Measurements from ENCODE around the gene CDH4. TPM values are rescaled to one million over a fixed set of nuclear protein-coding genes. Genes with fewer than 3 reads are reported as not detected.

Gene CDH4
- total and polyA plus RNA-seq, 5 donors from 2014 or later, result 0.07 to 0.69 (median 0.49) TPM; not detected in 1

DNA sequence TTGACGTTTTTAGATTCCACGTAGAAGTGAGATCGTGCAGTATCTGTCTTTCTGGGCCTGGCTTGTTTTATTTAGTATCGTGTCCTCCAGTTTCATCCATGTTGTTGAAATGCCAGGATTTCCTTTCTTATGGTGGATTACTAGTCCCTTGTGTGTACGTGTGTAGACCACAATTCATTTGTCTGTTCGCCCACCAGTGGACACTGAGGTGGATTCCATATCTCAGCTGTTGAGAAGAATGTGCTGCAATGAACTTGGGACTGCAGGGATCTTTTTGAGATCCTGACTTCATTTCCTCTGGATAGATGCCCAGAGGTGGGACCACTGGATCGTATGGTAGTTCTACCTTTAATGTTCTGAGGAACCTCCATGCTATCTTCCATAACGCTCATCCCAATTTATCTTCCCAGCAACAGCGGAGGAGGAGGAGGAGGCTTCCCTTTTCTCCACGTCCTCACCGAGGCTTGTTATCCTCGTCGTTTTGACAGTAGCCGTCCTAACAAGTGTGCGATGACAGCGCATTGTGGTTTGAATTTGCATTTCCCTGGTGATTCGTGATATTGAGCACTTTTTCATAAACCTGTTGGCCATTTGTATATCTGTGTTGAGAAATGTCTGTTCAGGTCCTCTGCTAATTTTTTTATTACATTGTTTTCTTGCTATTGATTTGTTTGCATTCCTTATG lies 62.4 kb downstream of the CDH4 start:
- no peak overlapping the region for H3K27ac ChIP-seq (ENCODE audit: insufficient read depth, low read length, poor library complexity, severe bottlenecking)
- no peaks in the 10 kb centered on the region for H3K27me3 ChIP-seq (ENCODE audit: control insufficient read depth, insufficient read depth, low read length)
- no peak overlapping the region for H3K27ac Mint-ChIP-seq
- no peak overlapping the region for H3K4me3 Mint-ChIP-seq
- H3K4me3 ChIP-seq (ENCODE audit: low read depth, low read length), result no peak overlapping the region
- H3K9me3 Mint-ChIP-seq, result no peaks in the 10 kb centered on the region
- DNase-seq (no peak), ATAC-seq (ENCODE audit: low read depth in 2 of 2) (no peak)
- H3K4me1 ChIP-seq (ENCODE audit: control insufficient read depth, insufficient read depth, low read length, poor library complexity, severe bottlenecking), result no peaks in the 10 kb centered on the region
- no peaks in the 10 kb centered on the region for H3K36me3 ChIP-seq (ENCODE audit: control insufficient read depth, insufficient read depth, low read length)
- no peaks in the 10 kb centered on the region for H3K27me3 Mint-ChIP-seq
- H3K9me3 ChIP-seq (ENCODE audit: control insufficient read depth in 2 of 2, low read length in 2 of 2), result no peaks in the 10 kb centered on the region
- H3K36me3 Mint-ChIP-seq, result no peaks in the 10 kb centered on the region
- H3K4me1 Mint-ChIP-seq, result no peaks in the 10 kb centered on the region

GRCh38 chr20:61315319-61315718 lies 63.3 kb downstream of the CDH4 start:
- H3K36me3 Mint-ChIP-seq, result no peaks in the 10 kb centered on the region
- no peak overlapping the region for H3K27ac Mint-ChIP-seq

DNA sequence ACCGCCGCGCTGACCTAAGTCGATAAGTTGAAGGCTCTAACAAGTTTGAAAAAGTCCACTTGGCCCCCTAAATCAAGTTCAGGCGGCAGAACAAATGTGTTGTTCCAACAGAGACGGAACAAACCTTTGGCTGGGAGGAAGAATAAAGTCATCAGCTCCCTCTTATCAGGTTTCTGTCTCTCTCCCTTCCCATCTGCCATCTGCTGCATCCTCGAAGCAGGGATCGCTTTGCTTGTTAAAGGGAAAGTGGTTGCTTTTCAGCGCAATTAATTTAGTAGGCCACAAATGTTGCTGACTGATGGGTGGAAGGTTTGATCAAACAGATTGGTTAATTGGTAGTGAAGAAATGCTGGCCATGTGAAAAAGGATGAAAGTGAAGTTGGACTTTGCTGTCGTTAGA lies 64.3 kb downstream of the CDH4 start:
- Mint-ChIP-seq H3K9me3 (no peaks in the 10 kb centered on the region), H3K36me3 (no peaks in the 10 kb centered on the region)

More at GRCh38 chr20:61315319-61315718, 63.3 kb downstream of the CDH4 start:
- no peaks in the 10 kb centered on the region for H3K36me3 ChIP-seq (ENCODE audit: control insufficient read depth, insufficient read depth, low read length)
- H3K27ac ChIP-seq (ENCODE audit: insufficient read depth, low read length, poor library complexity, severe bottlenecking), result no peak overlapping the region
- no peaks in the 10 kb centered on the region for H3K9me3 Mint-ChIP-seq
- H3K4me1 ChIP-seq (ENCODE audit: control insufficient read depth, insufficient read depth, low read length, poor library complexity, severe bottlenecking), result no peaks in the 10 kb centered on the region
- no peak for ATAC-seq (ENCODE audit: low read depth in 2 of 2)
- H3K27me3 ChIP-seq (ENCODE audit: control insufficient read depth, insufficient read depth, low read length), result no peaks in the 10 kb centered on the region
- no peaks in the 10 kb centered on the region for H3K27me3 Mint-ChIP-seq
- no peak for DNase-seq
- H3K4me3 ChIP-seq (ENCODE audit: low read depth, low read length), result no peak overlapping the region
- H3K4me1 Mint-ChIP-seq, result no peaks in the 10 kb centered on the region
- no peaks in the 10 kb centered on the region for H3K9me3 ChIP-seq (ENCODE audit: control insufficient read depth in 2 of 2, low read length in 2 of 2)
- H3K4me3 Mint-ChIP-seq, result no peak overlapping the region

DNA sequence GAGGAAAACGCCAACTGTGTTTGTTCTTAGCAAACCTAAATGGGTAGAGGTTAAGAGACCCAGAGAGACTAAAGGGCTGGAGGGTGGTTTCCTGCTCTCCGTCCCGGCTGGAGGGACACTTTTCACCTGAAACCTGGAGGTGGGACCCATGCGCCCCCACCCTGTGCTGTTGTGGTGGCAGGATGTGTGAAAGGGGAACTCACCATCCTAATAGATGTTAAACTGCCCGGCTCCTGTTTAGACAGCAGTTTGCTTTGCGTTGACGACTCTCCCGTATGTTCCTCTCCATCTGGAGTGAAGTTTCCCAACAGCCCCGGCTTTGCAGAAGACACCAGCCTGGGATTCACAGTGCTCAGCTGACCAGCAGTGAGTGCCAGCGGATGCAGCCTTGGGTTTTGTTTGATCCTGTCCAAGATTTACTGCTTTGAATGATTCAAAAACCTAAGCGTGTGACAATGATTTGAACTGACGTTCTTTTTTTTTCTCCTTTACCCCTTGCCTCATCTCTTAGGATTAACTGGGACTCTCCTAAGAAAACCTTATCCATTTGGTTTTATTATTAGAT lies 66.0 kb downstream of the CDH4 start:
- no peaks in the 10 kb centered on the region for H3K4me1 Mint-ChIP-seq
- H3K27ac Mint-ChIP-seq, result no peak overlapping the region

More for the DNA sequence above, 64.3 kb downstream of the CDH4 start:
- no peaks in the 10 kb centered on the region for H3K4me1 ChIP-seq (ENCODE audit: control insufficient read depth, insufficient read depth, low read length, poor library complexity, severe bottlenecking)
- no peak overlapping the region for H3K27ac ChIP-seq (ENCODE audit: insufficient read depth, low read length, poor library complexity, severe bottlenecking)
- Mint-ChIP-seq H3K27me3 (no peaks in the 10 kb centered on the region), H3K4me3 (no peak overlapping the region), H3K27ac (no peak overlapping the region), H3K4me1 (no peaks in the 10 kb centered on the region)
- ATAC-seq (ENCODE audit: low read depth in 2 of 2) (no peak), DNase-seq (no peak)
- H3K27me3 ChIP-seq (ENCODE audit: control insufficient read depth, insufficient read depth, low read length), result no peaks in the 10 kb centered on the region
- H3K9me3 ChIP-seq (ENCODE audit: control insufficient read depth in 2 of 2, low read length in 2 of 2), result no peaks in the 10 kb centered on the region
- no peak overlapping the region for H3K4me3 ChIP-seq (ENCODE audit: low read depth, low read length)
- no peaks in the 10 kb centered on the region for H3K36me3 ChIP-seq (ENCODE audit: control insufficient read depth, insufficient read depth, low read length)

DNA sequence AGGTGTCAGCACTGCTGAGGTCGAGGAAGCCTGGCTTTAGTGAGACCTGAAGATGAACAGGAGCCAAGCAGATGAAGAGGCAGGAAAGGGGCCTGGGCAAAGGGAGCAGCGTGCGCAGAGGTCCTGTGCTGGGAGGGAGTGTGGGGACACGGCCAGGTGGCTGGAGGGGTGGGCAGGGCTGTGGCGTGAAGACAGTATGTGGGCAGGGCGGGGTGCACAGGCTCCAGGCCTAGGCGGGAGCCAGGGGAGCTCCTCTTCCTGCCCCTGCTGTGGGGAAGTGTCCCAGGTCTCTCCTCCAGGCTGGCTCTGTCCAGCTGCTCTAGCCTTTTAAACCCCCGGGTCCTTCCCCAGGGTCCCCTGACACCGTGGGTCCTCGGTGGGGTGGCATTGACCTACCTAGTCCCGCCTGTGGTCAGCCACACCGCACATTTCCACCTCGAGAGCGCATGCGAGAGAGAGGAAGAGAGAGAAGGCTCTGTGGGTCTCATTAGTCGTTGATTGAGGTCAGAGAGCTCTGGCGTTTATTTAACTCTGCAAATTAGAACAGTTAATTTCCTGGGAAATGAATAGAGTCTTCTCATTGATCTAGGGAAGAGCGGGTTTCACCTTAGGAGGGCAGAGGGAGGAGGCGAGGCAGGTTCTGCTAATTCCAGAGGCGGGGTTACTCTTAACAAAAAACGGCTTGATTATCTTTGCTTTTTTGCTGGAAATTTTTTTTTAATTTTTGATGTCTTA lies 68.8 kb downstream of the CDH4 start:
- H3K4me1 ChIP-seq (ENCODE audit: control insufficient read depth, insufficient read depth, low read length, poor library complexity, severe bottlenecking), result no peaks in the 10 kb centered on the region
- H3K27ac ChIP-seq (ENCODE audit: insufficient read depth, low read length, poor library complexity, severe bottlenecking), result no peak overlapping the region
- no peak overlapping the region for H3K4me3 ChIP-seq (ENCODE audit: low read depth, low read length)
- DNase-seq, result no peak
- no peak overlapping the region for H3K4me3 Mint-ChIP-seq
- no peak for ATAC-seq (ENCODE audit: low read depth in 2 of 2)
- H3K36me3 ChIP-seq (ENCODE audit: control insufficient read depth, insufficient read depth, low read length), result no peaks in the 10 kb centered on the region
- H3K9me3 Mint-ChIP-seq, result no peaks in the 10 kb centered on the region
- H3K27me3 Mint-ChIP-seq, result no peaks in the 10 kb centered on the region
- no peaks in the 10 kb centered on the region for H3K36me3 Mint-ChIP-seq
- H3K27me3 ChIP-seq (ENCODE audit: control insufficient read depth, insufficient read depth, low read length), result no peaks in the 10 kb centered on the region
- no peaks in the 10 kb centered on the region for H3K4me1 Mint-ChIP-seq
- no peak overlapping the region for H3K27ac Mint-ChIP-seq
- no peaks in the 10 kb centered on the region for H3K9me3 ChIP-seq (ENCODE audit: control insufficient read depth in 2 of 2, low read length in 2 of 2)

More for the DNA sequence above, 66.0 kb downstream of the CDH4 start:
- no peaks in the 10 kb centered on the region for H3K4me1 ChIP-seq (ENCODE audit: control insufficient read depth, insufficient read depth, low read length, poor library complexity, severe bottlenecking)
- H3K36me3 ChIP-seq (ENCODE audit: control insufficient read depth, insufficient read depth, low read length), result no peaks in the 10 kb centered on the region
- Mint-ChIP-seq H3K36me3 (no peaks in the 10 kb centered on the region), H3K9me3 (no peaks in the 10 kb centered on the region), H3K4me3 (no peak overlapping the region), H3K27me3 (no peaks in the 10 kb centered on the region)
- no peaks in the 10 kb centered on the region for H3K9me3 ChIP-seq (ENCODE audit: control insufficient read depth in 2 of 2, low read length in 2 of 2)
- DNase-seq (no peak), ATAC-seq (ENCODE audit: low read depth in 2 of 2) (no peak)
- no peak overlapping the region for H3K27ac ChIP-seq (ENCODE audit: insufficient read depth, low read length, poor library complexity, severe bottlenecking)
- H3K4me3 ChIP-seq (ENCODE audit: low read depth, low read length), result no peak overlapping the region
- no peaks in the 10 kb centered on the region for H3K27me3 ChIP-seq (ENCODE audit: control insufficient read depth, insufficient read depth, low read length)

DNA sequence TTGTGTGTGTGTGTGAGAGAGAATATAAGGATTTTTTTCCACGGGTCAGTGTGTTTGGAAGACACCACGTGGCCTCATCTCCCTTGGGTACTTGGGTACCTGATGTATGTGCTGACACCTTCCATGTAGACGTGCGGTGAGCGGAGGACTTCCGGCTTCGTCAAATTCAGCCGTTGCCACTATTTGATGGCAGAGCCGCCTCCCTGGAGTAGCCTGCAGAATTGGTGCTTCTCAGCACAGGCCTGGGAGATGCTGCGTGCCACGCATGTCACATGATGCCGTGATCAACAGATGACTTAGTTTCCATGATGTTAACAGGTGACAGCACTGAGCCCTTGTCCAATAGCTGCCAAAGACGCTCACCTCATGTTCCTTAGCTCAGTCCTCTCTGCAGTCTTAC lies 69.4 kb downstream of the CDH4 start:
- no peak overlapping the region for H3K27ac ChIP-seq (ENCODE audit: insufficient read depth, low read length, poor library complexity, severe bottlenecking)

GRCh38 chr20:61322151-61322865 lies 70.2 kb downstream of the CDH4 start:
- H3K4me3 Mint-ChIP-seq, result no peak overlapping the region
- Histone ChIP-seq H3K36me3 (ENCODE audit: control insufficient read depth, insufficient read depth, low read length) (no peaks in the 10 kb centered on the region), H3K4me1 (ENCODE audit: control insufficient read depth, insufficient read depth, low read length, poor library complexity, severe bottlenecking) (no peaks in the 10 kb centered on the region), H3K27ac (ENCODE audit: insufficient read depth, low read length, poor library complexity, severe bottlenecking) (no peak overlapping the region), H3K27me3 (ENCODE audit: control insufficient read depth, insufficient read depth, low read length) (no peaks in the 10 kb centered on the region), H3K9me3 (ENCODE audit: control insufficient read depth in 2 of 2, low read length in 2 of 2) (no peaks in the 10 kb centered on the region), H3K4me3 (ENCODE audit: low read depth, low read length) (no peak overlapping the region)
- H3K4me1 Mint-ChIP-seq, result no peaks in the 10 kb centered on the region
- H3K36me3 Mint-ChIP-seq, result no peaks in the 10 kb centered on the region
- no peak for DNase-seq
- H3K27me3 Mint-ChIP-seq, result no peaks in the 10 kb centered on the region
- ATAC-seq (ENCODE audit: low read depth in 2 of 2), result no peak
- no peak overlapping the region for H3K27ac Mint-ChIP-seq
- H3K9me3 Mint-ChIP-seq, result no peaks in the 10 kb centered on the region

More for the DNA sequence above, 69.4 kb downstream of the CDH4 start:
- Mint-ChIP-seq H3K4me1 (no peaks in the 10 kb centered on the region), H3K4me3 (no peak overlapping the region), H3K9me3 (no peaks in the 10 kb centered on the region), H3K27ac (no peak overlapping the region), H3K27me3 (no peaks in the 10 kb centered on the region), H3K36me3 (no peaks in the 10 kb centered on the region)
- H3K9me3 ChIP-seq (ENCODE audit: control insufficient read depth in 2 of 2, low read length in 2 of 2), result no peaks in the 10 kb centered on the region
- no peaks in the 10 kb centered on the region for H3K4me1 ChIP-seq (ENCODE audit: control insufficient read depth, insufficient read depth, low read length, poor library complexity, severe bottlenecking)
- H3K4me3 ChIP-seq (ENCODE audit: low read depth, low read length), result no peak overlapping the region
- DNase-seq (no peak), ATAC-seq (ENCODE audit: low read depth in 2 of 2) (no peak)
- no peaks in the 10 kb centered on the region for H3K36me3 ChIP-seq (ENCODE audit: control insufficient read depth, insufficient read depth, low read length)
- no peaks in the 10 kb centered on the region for H3K27me3 ChIP-seq (ENCODE audit: control insufficient read depth, insufficient read depth, low read length)

Measured in CD4-positive, CD25-positive, alpha-beta regulatory T cell (primary cell).